HG03097 (cell line): ENCODE data around the gene BTN3A1.
"Not testable (repeated sequence)": the region's sequence is repeated elsewhere in the genome, so short reads cannot be mapped to it uniquely, and the experiment has no call there.

Experiments used
- ATAC-seq: cut with Tn5 transposase; IDR thresholded peaks from one replicate; pipeline ENCODE4 v1.9.1; 2021; ENCODE audit not compliant: unreplicated experiment, low FRiP score

BTN3A1 gene

GRCh38 chr6:26378143-26378542, 23.9 kb upstream of the BTN3A1 start:
- ATAC-seq = not testable (repeated sequence)

GRCh38 chr6:26379292-26379691, 22.8 kb upstream of the BTN3A1 start:
- no peak for ATAC-seq

- no peak for ATAC-seq
Observed at GRCh38 chr6:26379740-26380139, 22.3 kb upstream of the BTN3A1 start.

- no peak for ATAC-seq
Observed at GRCh38 chr6:26380256-26380655, 21.8 kb upstream of the BTN3A1 start.

- no peak for ATAC-seq
Observed at GRCh38 chr6:26382121-26382520, 20.0 kb upstream of the BTN3A1 start.

- ATAC-seq = no peak
Observed at GRCh38 chr6:26383624-26384417, 18.3 kb upstream of the BTN3A1 start.

- no peak for ATAC-seq
Observed at GRCh38 chr6:26385734-26386125, 16.3 kb upstream of the BTN3A1 start.

- no peak for ATAC-seq
Observed at GRCh38 chr6:26387565-26387964, 14.5 kb upstream of the BTN3A1 start.

- no peak for ATAC-seq
Observed at GRCh38 chr6:26388014-26388413, 14.1 kb upstream of the BTN3A1 start.

- no peak for ATAC-seq
Observed at GRCh38 chr6:26388441-26388840, 13.6 kb upstream of the BTN3A1 start.

GRCh38 chr6:26389349-26389894, 12.7 kb upstream of the BTN3A1 start:
- ATAC-seq = no peak

GRCh38 chr6:26390531-26390930, 11.5 kb upstream of the BTN3A1 start:
- no peak for ATAC-seq

GRCh38 chr6:26392932-26393636, 9.0 kb upstream of the BTN3A1 start:
- no peak for ATAC-seq

- ATAC-seq = no peak
Observed at GRCh38 chr6:26394289-26394688, 7.8 kb upstream of the BTN3A1 start.

- no peak for ATAC-seq
Observed at GRCh38 chr6:26398555-26398954, 3.5 kb upstream of the BTN3A1 start.

GRCh38 chr6:26400626-26401025, 1.4 kb upstream of the BTN3A1 start:
- no peak for ATAC-seq

- ATAC-seq = no peak
Observed at GRCh38 chr6:26401389-26401986, 587 bp upstream of the BTN3A1 start.

GRCh38 chr6:26403893-26404292, 1.8 kb downstream of the BTN3A1 start:
- ATAC-seq = no peak

- no peak for ATAC-seq
Observed at GRCh38 chr6:26404546-26404945, 2.5 kb downstream of the BTN3A1 start.

GRCh38 chr6:26408828-26409730, 7.0 kb downstream of the BTN3A1 start:
- no peak for ATAC-seq
